ENCODE data around the gene RAB1B.

Gene RAB1B

GRCh38 chr11:66238786-66239413 lies 29.5 kb upstream of the RAB1B start:
- H3K4me1 ChIP-seq, result peaks cover 93% of the 10 kb centered on the region
- H3K9ac ChIP-seq, result peak overlapping the region; percentile 55
- H3K36me3 ChIP-seq, result peaks cover 33% of the 10 kb centered on the region
- no peaks in the 10 kb centered on the region for H4K20me1 ChIP-seq
- no peak for TF ChIP-seq Cebpa-rat (IDR thresholded peaks at IDR 0.05)
- H3K4me3 ChIP-seq, result no peak overlapping the region
- H3K27me3 ChIP-seq, result no peaks in the 10 kb centered on the region
- H3K27ac ChIP-seq, result peak overlapping the region; percentile 93
- H3K4me2 ChIP-seq, result peak overlapping the region; percentile 79
- H3K9me3 ChIP-seq, result no peaks in the 10 kb centered on the region

GRCh38 chr11:66239511-66239910 lies 28.9 kb upstream of the RAB1B start:
- no peak for TF ChIP-seq Cebpa-rat (IDR thresholded peaks at IDR 0.05)
- no peaks in the 10 kb centered on the region for H3K27me3 ChIP-seq
- no peaks in the 10 kb centered on the region for H3K9me3 ChIP-seq
- H3K4me1 ChIP-seq, result peaks cover 98% of the 10 kb centered on the region
- peaks cover 27% of the 10 kb centered on the region for H3K36me3 ChIP-seq
- H4K20me1 ChIP-seq, result no peaks in the 10 kb centered on the region
- H3K27ac ChIP-seq, result peak overlapping the region; percentile 93
- H3K4me2 ChIP-seq, result peak overlapping the region; percentile 79
- no peak overlapping the region for H3K4me3 ChIP-seq
- H3K9ac ChIP-seq, result peak overlapping the region; percentile 77; the same call in 1 of the 2 replicates

GRCh38 chr11:66239998-66240780 lies 28.2 kb upstream of the RAB1B start:
- no peak for TF ChIP-seq Cebpa-rat (IDR thresholded peaks at IDR 0.05)
- Histone ChIP-seq H3K27ac (peak overlapping the region; percentile 93), H4K20me1 (no peaks in the 10 kb centered on the region), H3K4me2 (peak overlapping the region; percentile 79), H3K4me1 (peaks cover 100% of the 10 kb centered on the region), H3K27me3 (no peaks in the 10 kb centered on the region), H3K4me3 (no peak overlapping the region), H3K36me3 (peaks cover 26% of the 10 kb centered on the region), H3K9ac (peak overlapping the region; percentile 77), H3K9me3 (no peaks in the 10 kb centered on the region)

- peak overlapping the region; percentile 77 for H3K9ac ChIP-seq
- peak overlapping the region; percentile 93 for H3K27ac ChIP-seq
- H3K36me3 ChIP-seq, result peaks cover 22% of the 10 kb centered on the region
Observed at GRCh38 chr11:66240781-66241136, 27.7 kb upstream of the RAB1B start.

GRCh38 chr11:66242095-66242765 lies 26.2 kb upstream of the RAB1B start:
- H3K9me3 ChIP-seq, result no peaks in the 10 kb centered on the region
- peak overlapping the region; percentile 42 for H3K4me3 ChIP-seq
- no peaks in the 10 kb centered on the region for H3K27me3 ChIP-seq
- H3K36me3 ChIP-seq, result peaks cover 30% of the 10 kb centered on the region
- H3K4me2 ChIP-seq, result peak overlapping the region; percentile 79
- H4K20me1 ChIP-seq, result no peaks in the 10 kb centered on the region
- H3K4me1 ChIP-seq, result peaks cover 82% of the 10 kb centered on the region
- H3K27ac ChIP-seq, result peak overlapping the region; percentile 93
- H3K9ac ChIP-seq, result peak overlapping the region; percentile 77
- no peak for TF ChIP-seq Cebpa-rat (IDR thresholded peaks at IDR 0.05)

More at GRCh38 chr11:66240781-66241136, 27.7 kb upstream of the RAB1B start:
- Histone ChIP-seq H3K4me1 (peaks cover 97% of the 10 kb centered on the region), H3K4me2 (peak overlapping the region; percentile 79), H4K20me1 (no peaks in the 10 kb centered on the region), H3K9me3 (no peaks in the 10 kb centered on the region), H3K4me3 (no peak overlapping the region), H3K27me3 (no peaks in the 10 kb centered on the region)
- no peak for TF ChIP-seq Cebpa-rat (IDR thresholded peaks at IDR 0.05)

GRCh38 chr11:66243782-66244535 lies 24.5 kb upstream of the RAB1B start:
- Histone ChIP-seq H3K4me2 (peak overlapping the region; percentile 79), H3K9ac (peak overlapping the region; percentile 64), H3K27ac (peak overlapping the region; percentile 93), H3K4me3 (peak overlapping the region; percentile 42; the same call in 1 of the 2 replicates), H3K36me3 (peaks cover 34% of the 10 kb centered on the region), H3K27me3 (no peaks in the 10 kb centered on the region), H3K4me1 (peaks cover 78% of the 10 kb centered on the region), H3K9me3 (no peaks in the 10 kb centered on the region), H4K20me1 (no peaks in the 10 kb centered on the region)
- TF ChIP-seq Cebpa-rat (IDR thresholded peaks at IDR 0.05), result no peak

GRCh38 chr11:66247295-66247694 lies 21.1 kb upstream of the RAB1B start:
- H3K27ac ChIP-seq, result no peak overlapping the region
- peaks cover 53% of the 10 kb centered on the region for H3K4me1 ChIP-seq
- no peak overlapping the region for H3K4me2 ChIP-seq
- H3K27me3 ChIP-seq, result no peaks in the 10 kb centered on the region
- H3K9me3 ChIP-seq, result no peaks in the 10 kb centered on the region
- no peak overlapping the region for H3K9ac ChIP-seq
- H4K20me1 ChIP-seq, result no peaks in the 10 kb centered on the region
- TF ChIP-seq Cebpa-rat (IDR thresholded peaks at IDR 0.05), result no peak
- H3K36me3 ChIP-seq, result peaks cover 52% of the 10 kb centered on the region
- H3K4me3 ChIP-seq, result no peak overlapping the region

- H3K4me3 ChIP-seq, result no peak overlapping the region
- no peaks in the 10 kb centered on the region for H3K27me3 ChIP-seq
- H3K4me2 ChIP-seq, result no peak overlapping the region
- H4K20me1 ChIP-seq, result no peaks in the 10 kb centered on the region
- H3K9me3 ChIP-seq, result no peaks in the 10 kb centered on the region
- H3K9ac ChIP-seq, result no peak overlapping the region
- H3K27ac ChIP-seq, result no peak overlapping the region
- peaks cover 52% of the 10 kb centered on the region for H3K36me3 ChIP-seq
- H3K4me1 ChIP-seq, result peaks cover 53% of the 10 kb centered on the region
- TF ChIP-seq Cebpa-rat (IDR thresholded peaks at IDR 0.05), result no peak
Observed at GRCh38 chr11:66247801-66248200, 20.6 kb upstream of the RAB1B start.

GRCh38 chr11:66248903-66249302 lies 19.5 kb upstream of the RAB1B start:
- no peaks in the 10 kb centered on the region for H4K20me1 ChIP-seq
- H3K36me3 ChIP-seq, result peaks cover 52% of the 10 kb centered on the region
- H3K27ac ChIP-seq, result no peak overlapping the region
- peaks cover 53% of the 10 kb centered on the region for H3K4me1 ChIP-seq
- H3K9ac ChIP-seq, result no peak overlapping the region
- no peak overlapping the region; the same call in 1 of the 2 replicates for H3K4me2 ChIP-seq
- H3K9me3 ChIP-seq, result no peaks in the 10 kb centered on the region
- no peaks in the 10 kb centered on the region for H3K27me3 ChIP-seq
- TF ChIP-seq Cebpa-rat (IDR thresholded peaks at IDR 0.05), result no peak
- no peak overlapping the region for H3K4me3 ChIP-seq

All from BLaER1 (cell line).